K562 (cell line): ENCODE results near the gene ACER3. TPM values are rescaled to one million over a fixed set of nuclear protein-coding genes. Genes with fewer than 3 reads are reported as not detected.

ENCODE experiments used
- ATAC-seq: fragments of 200-7000 bp; cut with Tn5 transposase; 3 replicates; pipeline ENCODE4 v1.9.1; 2020; ENCODE audit warnings: moderate library complexity
- BruUV-seq: library from RNA; stranded (reverse); fragments of 400-500 nt; replicated peaks from 2 replicates; lab custom pipeline; 2021; lab: Mats Ljungman, UMichigan
- CTCF ChIA-PET: fragments of 300-600 bp; formaldehyde crosslinking; extraction: SDS; loops from one replicate; lab custom pipeline; 2021; ENCODE audit warnings: low intra/inter-chr PET ratio; lab: Yijun Ruan, JAX
- POLR2A ChIA-PET: fragments of 300-600, 350-650 bp; sonication (Branson Sonifier 250); formaldehyde crosslinking; extraction: SDS; loops from one replicate; lab custom pipeline; 2021; ENCODE audit warnings: antibody characterized with exemption, inconsistent platforms; lab: Yijun Ruan, JAX
- DNase-seq, 4 experiments: peaks; one replicate each; pipeline versions ENCODE4 v3.0.0 to v3.0.0-alpha.2; 2011 to 2018; ENCODE audit warnings: low spot score in 3 of 4, mixed read lengths in 3 of 4; ENCODE audit errors: extremely low read depth in 1 of 4
- FAIRE-seq: peaks from 2 replicates; lab custom pipeline; 2011; peaks lifted over from hg19 to GRCh38; lab: Jason Lieb, UNC
- H2AFZ ChIP-seq: 2 replicates; pipeline ENCODE4 v1.6.0; 2011; ENCODE audit warnings: low read depth, low read length, control low read depth, inconsistent platforms
- H3K27ac ChIP-seq: fragments of 200-600 bp; 3 replicates; pipeline ENCODE4 v1.8.0; 2011; ENCODE audit warnings: low read depth, mild to moderate bottlenecking, control low read depth, inconsistent platforms, low read length, moderate library complexity, mixed read lengths; ENCODE audit errors: extremely low read depth
- H3K27me3 ChIP-seq, 2 experiments: fragments of 300-600 bp in 1 of 2; 2 replicates in 1 of 2; 3 replicates in 1 of 2; pipeline versions ENCODE4 v1.6.0 to v1.8.0; 2011; ENCODE audit warnings: inconsistent platforms in 2 of 2, low read length in 2 of 2, mild to moderate bottlenecking in 1 of 2, mixed read lengths in 1 of 2, moderate library complexity in 1 of 2; ENCODE audit not compliant: control insufficient read depth in 2 of 2, insufficient read depth in 2 of 2
- H3K36me3 ChIP-seq: fragments of 300-600 bp; 3 replicates; pipeline ENCODE4 v1.8.0; 2011; ENCODE audit warnings: mild to moderate bottlenecking, low read length, inconsistent platforms; ENCODE audit not compliant: control insufficient read depth, insufficient read depth
- H3K4me1 ChIP-seq, 2 experiments: fragments of 200-600 bp in 1 of 2; replicated peaks in 1 of 2; 2 replicates in 1 of 2; 3 replicates in 1 of 2; pipeline versions ENCODE4 v1.5.1 to v1.8.0; 2011; ENCODE audit warnings: inconsistent platforms in 2 of 2, low read length in 2 of 2, mild to moderate bottlenecking in 1 of 2, mixed read lengths in 1 of 2, moderate library complexity in 1 of 2; ENCODE audit not compliant: control insufficient read depth in 2 of 2, insufficient read depth in 2 of 2
- H3K4me2 ChIP-seq: 2 replicates; pipeline ENCODE4 v1.6.1; 2011; ENCODE audit warnings: low read length, control low read depth, inconsistent platforms, mixed read lengths; ENCODE audit not compliant: insufficient read depth
- H3K4me3 ChIP-seq: fragments of 200-600 bp; sonication (generic), shearing (Covaris generic); 2 replicates; pipeline ENCODE4 v1.5.1; 2016; ENCODE audit warnings: control low read depth, inconsistent platforms
- H3K79me2 ChIP-seq: fragments of 200-600 bp; 3 replicates; pipeline ENCODE4 v1.8.0; 2011; ENCODE audit warnings: low read length, inconsistent platforms; ENCODE audit not compliant: control insufficient read depth, insufficient read depth
- H3K9ac ChIP-seq, 2 experiments: 2 replicates each; pipeline versions ENCODE4 v1.6.0 to v1.6.1; 2011; ENCODE audit warnings: low read depth in 2 of 2, low read length in 2 of 2, control low read depth in 1 of 2, inconsistent platforms in 1 of 2, mild to moderate bottlenecking in 1 of 2, mixed read lengths in 1 of 2; ENCODE audit not compliant: insufficient read depth in 1 of 2
- H3K9me1 ChIP-seq: one replicate; pipeline ENCODE4 v1.6.0; 2011; ENCODE audit warnings: inconsistent platforms, mild to moderate bottlenecking, low read length, moderate library complexity; ENCODE audit not compliant: control insufficient read depth, insufficient read depth
- H3K9me3 ChIP-seq: replicated peaks from 2 replicates; pipeline ENCODE4 v1.5.1; 2011; ENCODE audit warnings: low read depth, low read length, inconsistent platforms; ENCODE audit not compliant: control insufficient read depth, insufficient read depth
- H4K20me1 ChIP-seq: replicated peaks from 2 replicates; pipeline ENCODE4 v1.6.1; 2011; ENCODE audit warnings: low read length, inconsistent platforms, mixed read lengths; ENCODE audit not compliant: control insufficient read depth, insufficient read depth
- BCL6 ChIP-seq: fragments of 250-450 bp; sonication (Bioruptor Pico); IDR thresholded peaks from 2 replicates; pipeline ENCODE4 v1.4.0; 2020
- BMI1 ChIP-seq: fragments of 150-350 bp; IDR thresholded peaks from 2 replicates; pipeline ENCODE4 v1.6.1; 2014; ENCODE audit warnings: low read length
- CTBP1 ChIP-seq: fragments of 450-650 bp; IDR thresholded peaks from 2 replicates; pipeline ENCODE4 v1.6.1; 2016; ENCODE audit warnings: borderline replicate concordance
- EP400 ChIP-seq: fragments of 450-650 bp; IDR thresholded peaks from 2 replicates; pipeline ENCODE4 v1.6.1; 2017; ENCODE audit warnings: antibody characterized with exemption, mild to moderate bottlenecking, moderate library complexity
- FOXJ3 ChIP-seq: sonication (generic); formaldehyde crosslinking; IDR thresholded peaks from 2 replicates; pipeline ENCODE4 v1.4.0; 2020; ENCODE audit warnings: mild to moderate bottlenecking, missing genetic modification reagents
- HNRNPH1 ChIP-seq: fragments of 200-400 bp; formaldehyde crosslinking; optimal IDR thresholded peaks from 2 replicates; pipeline ENCODE3; 2017; ENCODE audit warnings: low read depth, mild to moderate bottlenecking, low read length, moderate library complexity
- MYNN ChIP-seq, 2 experiments: sonication (generic); formaldehyde crosslinking in 1 of 2; IDR thresholded peaks; 2 replicates each; pipeline versions ENCODE4 v1.5.0 to v1.6.1; 2016 to 2020; ENCODE audit warnings: antibody characterized with exemption in 1 of 2, missing genetic modification reagents in 1 of 2
- PRMT5 ChIP-seq: sonication (generic); formaldehyde crosslinking; IDR thresholded peaks from 2 replicates; pipeline ENCODE4 v1.5.0; 2020; ENCODE audit warnings: missing genetic modification reagents
- SMARCE1 ChIP-seq: fragments of 450-650 bp; IDR thresholded peaks from 2 replicates; pipeline ENCODE4 v1.7.1; 2016; ENCODE audit warnings: mild to moderate bottlenecking
- TCF7 ChIP-seq: sonication (generic); IDR thresholded peaks from 2 replicates; pipeline ENCODE4 v1.6.1; 2016; ENCODE audit warnings: antibody characterized with exemption, borderline replicate concordance
- ZBTB8A ChIP-seq: fragments of 450-650 bp; IDR thresholded peaks from 2 replicates; pipeline ENCODE4 v1.6.1; 2018; ENCODE audit warnings: mild to moderate bottlenecking, moderate library complexity; ENCODE audit not compliant: partially characterized antibody
- ZNF197 ChIP-seq: fragments of 200-800 bp; sonication (Bioruptor generic); IDR thresholded peaks from 2 replicates; pipeline ENCODE4 v1.6.1; 2016; ENCODE audit warnings: low read depth, missing genetic modification characterization, missing compliant biosample characterization
- ZNF316 ChIP-seq: fragments of 450-650 bp; IDR thresholded peaks from 2 replicates; pipeline ENCODE4 v1.6.1; 2016
- ZNF696 ChIP-seq: fragments of 250-450 bp; sonication (Bioruptor Pico); conservative IDR thresholded peaks from 2 replicates; pipeline ENCODE4 v1.4.0; 2020; ENCODE audit warnings: mild to moderate bottlenecking, moderate library complexity
- WGBS: fragments of 100-300 bp; shearing (Covaris generic); methylation state at CpG from one replicate; pipeline ENCODE4 v1.1.6; 2016; ENCODE audit warnings: low coverage, mixed read lengths; ENCODE audit not compliant: insufficient coverage; ENCODE audit errors: missing lambda C conversion rate; 5-methylcytosine and 5-hydroxymethylcytosine counted together
- in situ Hi-C: fragments of 300-500 bp; cut with MboI; formaldehyde crosslinking; loops from 4 replicates; pipeline ENCODE4 v1.15.0; 2018; ENCODE audit warnings: inconsistent platforms, mixed read lengths
- intact Hi-C: fragments of 100-400 bp; cut with micrococcal nuclease; formaldehyde crosslinking; loops from 2 replicates; pipeline ENCODE4 v1.14.2; 2022
- polyA plus RNA-seq, 8 experiments: library from polyadenylated mRNA; depleted of rRNA in 4 of 8; stranded (reverse) in 5 of 8; unstranded in 3 of 8; fragments of >200 nt; fragmentation: Nextera tagmentation in 2 of 8; fragmentation: Illumina TruSeq in 1 of 8; extraction: Ambion mirVana in 2 of 8; extraction: Trizol in 1 of 8; gene quantifications; 2 replicates each; pipeline versions ENCODE4 v1.2.1 to v1.2.3, GENCODE V29; 2011 to 2014; ENCODE audit warnings: inconsistent platforms in 1 of 8, missing spikeins in 1 of 8
- total RNA-seq, 7 experiments: library from RNA; depleted of rRNA in 6 of 7; stranded (reverse); fragments of >200 nt in 6 of 7; fragmentation: Illumina TruSeq in 2 of 7; extraction: Trizol in 2 of 7; gene quantifications; 2 replicates each; pipeline versions ENCODE4 v1.2.1 to v1.2.3, GENCODE V29; 2011 to 2021; ENCODE audit warnings: low replicate concordance in 1 of 7
- TF ChIP-seq, protein P1 (sequence below): fragments of 450-650 bp; formaldehyde crosslinking; IDR thresholded peaks from 2 replicates; pipeline ENCODE4 v1.4.0; 2020; ENCODE audit warnings: mild to moderate bottlenecking
- TF ChIP-seq, protein P2 (sequence below): fragments of 450-650 bp; IDR thresholded peaks from 2 replicates; pipeline ENCODE4 v1.7.1; 2018; ENCODE audit warnings: mild to moderate bottlenecking, low read depth; ENCODE audit not compliant: partially characterized antibody
- TF ChIP-seq, protein P3 (sequence below): fragments of 250-450 bp; sonication (Bioruptor Pico); IDR thresholded peaks from 2 replicates; pipeline ENCODE4 v1.5.0; 2022; ENCODE audit warnings: mild to moderate bottlenecking

Gene ACER3
- total and polyA plus RNA-seq, 9 of the 15 experiments (the other 6 are each of a cell fraction or from before 2014, with no cell fraction given), result 2.0 to 23.8 (median 9.5) TPM

DNA sequence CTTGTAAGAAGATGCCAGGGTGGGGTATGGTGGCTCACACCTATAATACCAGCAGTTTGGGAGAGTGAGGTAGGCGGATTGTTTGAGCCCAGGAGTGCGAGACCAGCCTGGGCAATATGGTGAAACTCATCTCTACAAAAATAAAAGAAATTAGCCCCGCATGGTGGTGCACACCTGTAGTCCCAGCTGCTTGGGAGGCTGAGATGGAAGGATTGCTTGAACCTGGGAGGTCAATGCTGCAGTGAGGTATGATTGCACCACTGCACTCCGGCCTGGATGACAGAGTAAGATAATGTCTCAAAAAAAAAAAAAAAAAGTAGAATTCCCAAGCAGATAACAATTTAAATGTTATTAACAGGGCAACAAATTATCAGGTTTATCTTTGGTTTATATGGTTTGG lies 20.2 kb downstream of the ACER3 start:
- 90% methylated on average over 4 of the region's 4 CpGs for WGBS
- POLR2A ChIA-PET, result interaction anchor here (1.1 kb wide), 1 partner anchor 16 kb away, joined by 3 read pairs; no protein-coding TSS in a partner anchor
- H2AFZ ChIP-seq, result no peak overlapping the region
- no peak for DNase-seq
- H3K79me2 ChIP-seq, result peaks cover 6% of the 10 kb centered on the region; the same call in 2 of the 3 replicates
- H4K20me1 ChIP-seq, result no peaks in the 10 kb centered on the region
- CTCF ChIA-PET, result no interaction called here
- ATAC-seq, result no peak
- TF ChIP-seq SMARCE1 (no peak), ZNF316 (no peak), HNRNPH1 (no peak), ZBTB8A (no peak), PRMT5 (CRISPR knock-in tag) (no peak), BMI1 (no peak), CTBP1 (no peak), ZNF696 (CRISPR knock-in tag) (no peak), BCL6 (CRISPR knock-in tag) (no peak), FOXJ3 (no peak), TCF7 (no peak), ZNF197 (CRISPR knock-in tag) (no peak), EP400 (no peak), MYNN (IDR thresholded peaks at IDR 0.05) (no peak), MYNN (CRISPR knock-in tag; IDR thresholded peaks at IDR 0.05) (no peak)
- TF ChIP-seq, protein P1, sequence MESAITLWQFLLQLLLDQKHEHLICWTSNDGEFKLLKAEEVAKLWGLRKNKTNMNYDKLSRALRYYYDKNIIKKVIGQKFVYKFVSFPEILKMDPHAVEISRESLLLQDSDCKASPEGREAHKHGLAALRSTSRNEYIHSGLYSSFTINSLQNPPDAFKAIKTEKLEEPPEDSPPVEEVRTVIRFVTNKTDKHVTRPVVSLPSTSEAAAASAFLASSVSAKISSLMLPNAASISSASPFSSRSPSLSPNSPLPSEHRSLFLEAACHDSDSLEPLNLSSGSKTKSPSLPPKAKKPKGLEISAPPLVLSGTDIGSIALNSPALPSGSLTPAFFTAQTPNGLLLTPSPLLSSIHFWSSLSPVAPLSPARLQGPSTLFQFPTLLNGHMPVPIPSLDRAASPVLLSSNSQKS (CRISPR knock-in tag), result no peak
- TF ChIP-seq, protein P2, sequence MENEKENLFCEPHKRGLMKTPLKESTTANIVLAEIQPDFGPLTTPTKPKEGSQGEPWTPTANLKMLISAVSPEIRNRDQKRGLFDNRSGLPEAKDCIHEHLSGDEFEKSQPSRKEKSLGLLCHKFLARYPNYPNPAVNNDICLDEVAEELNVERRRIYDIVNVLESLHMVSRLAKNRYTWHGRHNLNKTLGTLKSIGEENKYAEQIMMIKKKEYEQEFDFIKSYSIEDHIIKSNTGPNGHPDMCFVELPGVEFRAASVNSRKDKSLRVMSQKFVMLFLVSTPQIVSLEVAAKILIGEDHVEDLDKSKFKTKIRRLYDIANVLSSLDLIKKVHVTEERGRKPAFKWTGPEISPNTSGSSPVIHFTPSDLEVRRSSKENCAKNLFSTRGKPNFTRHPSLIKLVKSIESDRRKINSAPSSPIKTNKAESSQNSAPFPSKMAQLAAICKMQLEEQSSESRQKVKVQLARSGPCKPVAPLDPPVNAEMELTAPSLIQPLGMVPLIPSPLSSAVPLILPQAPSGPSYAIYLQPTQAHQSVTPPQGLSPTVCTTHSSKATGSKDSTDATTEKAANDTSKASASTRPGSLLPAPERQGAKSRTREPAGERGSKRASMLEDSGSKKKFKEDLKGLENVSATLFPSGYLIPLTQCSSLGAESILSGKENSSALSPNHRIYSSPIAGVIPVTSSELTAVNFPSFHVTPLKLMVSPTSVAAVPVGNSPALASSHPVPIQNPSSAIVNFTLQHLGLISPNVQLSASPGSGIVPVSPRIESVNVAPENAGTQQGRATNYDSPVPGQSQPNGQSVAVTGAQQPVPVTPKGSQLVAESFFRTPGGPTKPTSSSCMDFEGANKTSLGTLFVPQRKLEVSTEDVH, result no peak
- TF ChIP-seq, protein P3, sequence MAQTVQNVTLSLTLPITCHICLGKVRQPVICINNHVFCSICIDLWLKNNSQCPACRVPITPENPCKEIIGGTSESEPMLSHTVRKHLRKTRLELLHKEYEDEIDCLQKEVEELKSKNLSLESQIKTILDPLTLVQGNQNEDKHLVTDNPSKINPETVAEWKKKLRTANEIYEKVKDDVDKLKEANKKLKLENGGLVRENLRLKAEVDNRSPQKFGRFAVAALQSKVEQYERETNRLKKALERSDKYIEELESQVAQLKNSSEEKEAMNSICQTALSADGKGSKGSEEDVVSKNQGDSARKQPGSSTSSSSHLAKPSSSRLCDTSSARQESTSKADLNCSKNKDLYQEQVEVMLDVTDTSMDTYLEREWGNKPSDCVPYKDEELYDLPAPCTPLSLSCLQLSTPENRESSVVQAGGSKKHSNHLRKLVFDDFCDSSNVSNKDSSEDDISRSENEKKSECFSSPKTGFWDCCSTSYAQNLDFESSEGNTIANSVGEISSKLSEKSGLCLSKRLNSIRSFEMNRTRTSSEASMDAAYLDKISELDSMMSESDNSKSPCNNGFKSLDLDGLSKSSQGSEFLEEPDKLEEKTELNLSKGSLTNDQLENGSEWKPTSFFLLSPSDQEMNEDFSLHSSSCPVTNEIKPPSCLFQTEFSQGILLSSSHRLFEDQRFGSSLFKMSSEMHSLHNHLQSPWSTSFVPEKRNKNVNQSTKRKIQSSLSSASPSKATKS, result no peak
- H3K4me1 ChIP-seq, result peaks cover 6 to 10% of the 10 kb centered on the region in 2 experiments; a peak in 4 of 5 replicates
- H3K4me3 ChIP-seq, result no peak overlapping the region
- H3K9me1 ChIP-seq, result no peaks in the 10 kb centered on the region
- no peak overlapping the region for H3K4me2 ChIP-seq
- in situ Hi-C loops, result no loop called here
- no peaks in the 10 kb centered on the region for H3K36me3 ChIP-seq
- no TSS peak for BruUV-seq
- H3K9ac ChIP-seq, result no peak overlapping the region
- intact Hi-C loops, result no loop called here
- no peak overlapping the region for H3K27ac ChIP-seq
- no peaks in the 10 kb centered on the region for H3K9me3 ChIP-seq
- no peak for FAIRE-seq
- no peaks in the 10 kb centered on the region for H3K27me3 ChIP-seq
